Measurements from ENCODE around the gene CCDC142. TPM values are rescaled to one million over a fixed set of nuclear protein-coding genes. Genes with fewer than 3 reads are reported as not detected.

Gene CCDC142
- total RNA-seq, 4 donors from 2014 or later, result 9.6 to 27.8 (median 19.2) TPM

GRCh38 chr2:74529357-74530238 is 46.8 kb upstream of the CCDC142 start, which contains the start of the genes AUP1 and HTRA2:
Gene AUP1 (minus strand): TSS chr2:74529706. CDS start chr2:74529629, 77 bp downstream.
Gene HTRA2 (plus strand): TSS chr2:74529933. CDS start chr2:74530007, 74 bp downstream.
- Histone ChIP-seq H3K27me3 (no peaks in the 10 kb centered on the region), H3K4me1 (peaks cover 24 to 42% (median 33%) of the 10 kb centered on the region in 4 donors), H3K36me3 (peaks cover 30 to 58% (median 49%) of the 10 kb centered on the region in 4 donors), H3K9me3 (no peaks in the 10 kb centered on the region), H3K4me3 (peak within 1 kb of the TSS; percentile 62 to 92 (median 86)), H3K27ac (replicated peaks in 1 of 4) (peak within 1 kb of the TSS; percentile 83 to 89 (median 87))
- WGBS, result 1% methylated on average over 36 of the region's 87 CpGs
- intact Hi-C loops (cut with DNase I), result loop anchor here (1.0 to 5.0 kb wide), 4 partner anchors 25 to 58 kb away; partner anchors contain the start of gene DOK1
- TF ChIP-seq EP300 (IDR thresholded peaks at IDR 0.05) (no peak), POLR2A (IDR thresholded peaks at IDR 0.05; ENCODE audit: low read depth) (peak; percentile 53), CTCF (IDR thresholded peaks at IDR 0.05) (peak in 1 of 3 experiments; percentile 20), POLR2AphosphoS5 (IDR thresholded peaks at IDR 0.05) (peak; percentile 92 to 95)
- peak; percentile 99 for DNase-seq (ENCODE audit: extremely low spot score)

- peak overlapping the region; percentile 83 to 89 (median 87) for H3K27ac ChIP-seq (replicated peaks in 1 of 4)
- no peak for TF ChIP-seq EP300 (IDR thresholded peaks at IDR 0.05)
- TF ChIP-seq POLR2AphosphoS5 (IDR thresholded peaks at IDR 0.05), result no peak
- TF ChIP-seq CTCF (IDR thresholded peaks at IDR 0.05), result no peak
- no peak for TF ChIP-seq POLR2A (IDR thresholded peaks at IDR 0.05; ENCODE audit: low read depth)
- 26% methylated on average over 17 of the region's 29 CpGs for WGBS
- peaks cover 24 to 42% (median 33%) of the 10 kb centered on the region in 4 donors for H3K4me1 ChIP-seq
- H3K27me3 ChIP-seq, result no peaks in the 10 kb centered on the region
- peak overlapping the region; percentile 62 to 92 (median 86) for H3K4me3 ChIP-seq
- DNase-seq (ENCODE audit: extremely low spot score), result no peak
- intact Hi-C loops (cut with DNase I), result loop anchor here (1.0 to 5.0 kb wide), 4 partner anchors 26 to 59 kb away; partner anchors contain the start of gene DOK1
- no peaks in the 10 kb centered on the region for H3K9me3 ChIP-seq
- H3K36me3 ChIP-seq, result peaks cover 30 to 52% (median 47%) of the 10 kb centered on the region in 4 donors
Observed at GRCh38 chr2:74528600-74529356, 46.0 kb upstream of the CCDC142 start.

GRCh38 chr2:74527741-74528140 is 44.9 kb upstream of the CCDC142 start:
- Histone ChIP-seq H3K27me3 (no peaks in the 10 kb centered on the region), H3K36me3 (peaks cover 27 to 42% (median 37%) of the 10 kb centered on the region in 4 donors), H3K4me1 (peaks cover 24 to 42% (median 33%) of the 10 kb centered on the region in 4 donors), H3K27ac (replicated peaks in 1 of 4) (no peak overlapping the region), H3K9me3 (no peaks in the 10 kb centered on the region), H3K4me3 (no peak overlapping the region)
- intact Hi-C loops (cut with DNase I), result loop anchor here (2.0 to 5.0 kb wide), 3 partner anchors 25 to 60 kb away; no protein-coding TSS in a partner anchor
- WGBS, result 91% methylated on average over 9 of the region's 9 CpGs
- no peak for TF ChIP-seq EP300 (IDR thresholded peaks at IDR 0.05)
- TF ChIP-seq CTCF (IDR thresholded peaks at IDR 0.05), result no peak
- TF ChIP-seq POLR2AphosphoS5 (IDR thresholded peaks at IDR 0.05), result no peak
- no peak for TF ChIP-seq POLR2A (IDR thresholded peaks at IDR 0.05; ENCODE audit: low read depth)
- no peak for DNase-seq (ENCODE audit: extremely low spot score)

GRCh38 chr2:74526649-74527230 is 43.9 kb upstream of the CCDC142 start:
- DNase-seq (ENCODE audit: extremely low spot score), result no peak
- H3K9me3 ChIP-seq, result no peaks in the 10 kb centered on the region
- H3K4me1 ChIP-seq, result peaks cover 24 to 38% (median 32%) of the 10 kb centered on the region in 4 donors
- peaks cover 24 to 34% (median 30%) of the 10 kb centered on the region in 4 donors for H3K36me3 ChIP-seq
- H3K4me3 ChIP-seq, result no peak overlapping the region
- no peak overlapping the region for H3K27ac ChIP-seq (replicated peaks in 1 of 4)
- WGBS, result 97% methylated on average over 9 of the region's 11 CpGs
- H3K27me3 ChIP-seq, result no peaks in the 10 kb centered on the region
- intact Hi-C loops (cut with DNase I), result loop anchor here (5.0 kb wide), 2 partner anchors 39 to 61 kb away; no protein-coding TSS in a partner anchor
- TF ChIP-seq CTCF (IDR thresholded peaks at IDR 0.05) (no peak), POLR2AphosphoS5 (IDR thresholded peaks at IDR 0.05) (no peak), EP300 (IDR thresholded peaks at IDR 0.05) (no peak), POLR2A (IDR thresholded peaks at IDR 0.05; ENCODE audit: low read depth) (no peak)
